Sigmoid colon (tissue), 7 donors: Measurements from ENCODE around the gene ICE2. TPM values are rescaled to one million over a fixed set of nuclear protein-coding genes. Genes with fewer than 3 reads are reported as not detected.

Experiments used
- DNase-seq: peaks from one replicate; pipeline ENCODE4 v3.0.0-alpha.2; 2019
- H3K27ac ChIP-seq, 4 donors: fragments of 200-600 bp; sonication (generic); one replicate each; pipeline ENCODE4 v1.5.1; 2016 to 2019; ENCODE audit warnings: mild to moderate bottlenecking in 1 of 4
- H3K27me3 ChIP-seq, 3 donors: fragments of 200-600 bp; sonication (generic); one replicate each; pipeline ENCODE4 v1.5.1; 2019; ENCODE audit warnings: mild to moderate bottlenecking in 1 of 3
- H3K36me3 ChIP-seq, 4 donors: fragments of 200-600 bp; sonication (generic); one replicate each; pipeline ENCODE4 v1.5.1; 2016 to 2019
- H3K4me1 ChIP-seq, 4 donors: fragments of 200-600 bp; sonication (generic); one replicate each; pipeline ENCODE4 v1.5.1; 2017 to 2019
- H3K4me3 ChIP-seq, 4 donors: fragments of 200-600 bp; sonication (generic); one replicate each; pipeline ENCODE4 v1.5.1; 2017 to 2019; ENCODE audit warnings: mild to moderate bottlenecking in 2 of 4, moderate library complexity in 1 of 4
- H3K9me3 ChIP-seq, 4 donors: fragments of 200-600 bp in 3 of 4; sonication (generic) in 3 of 4; one replicate each; pipeline versions ENCODE4 v1.5.1 to v1.6.1; 2013 to 2019
- CTCF ChIP-seq, 4 experiments: fragments of 450-650 bp in 3 of 4; fragments of 200-600 bp in 1 of 4; IDR thresholded peaks; one replicate each; pipeline ENCODE4 v1.5.1; 2016 to 2019; ENCODE audit warnings: antibody characterized with exemption in 4 of 4, mild to moderate bottlenecking in 3 of 4, moderate library complexity in 2 of 4
- EP300 ChIP-seq, 4 donors: sonication (generic); formaldehyde crosslinking; IDR thresholded peaks; one replicate each; pipeline ENCODE4 v1.6.1; 2017; ENCODE audit warnings: antibody characterized with exemption in 4 of 4
- POLR2A ChIP-seq, 2 donors: fragments of 450-650 bp; IDR thresholded peaks; one replicate each; pipeline ENCODE4 v1.6.1; 2016; ENCODE audit warnings: antibody characterized with exemption in 2 of 2, mild to moderate bottlenecking in 2 of 2, moderate library complexity in 2 of 2
- POLR2AphosphoS5 ChIP-seq, 4 donors: sonication (generic); formaldehyde crosslinking; IDR thresholded peaks; one replicate each; pipeline ENCODE4 v1.6.1; 2017; ENCODE audit warnings: antibody characterized with exemption in 4 of 4
- WGBS, 2 donors: extraction: QIAGEN DNeasy Blood & Tissue Kit; methylation state at CpG; one replicate each; pipeline ENCODE4 v1.1.7; 2013; 5-methylcytosine and 5-hydroxymethylcytosine counted together
- intact Hi-C: fragments of 100-400 bp; cut with DNase I; formaldehyde crosslinking; loops from one replicate; pipeline ENCODE4 v1.15.1; 2023
- polyA plus RNA-seq, 3 donors: library from polyadenylated mRNA; stranded (reverse); fragments of 200-250 nt; gene quantifications; one replicate each; pipeline ENCODE4 v1.2.3, GENCODE V29; 2013
- total RNA-seq, 4 donors: library from RNA; depleted of rRNA; stranded (reverse); fragments of >200 nt; gene quantifications; one replicate each; pipeline ENCODE4 v1.1.0, GENCODE V29; 2016
- donor health status: healthy with polysubstance abuse.
- donor health status: Bipolar disorder and iron deficiency.
- donor health status: healthy.

ICE2 gene
- total and polyA plus RNA-seq, 7 donors, result 4.6 to 40.3 (median 30.0) TPM

GRCh38 chr15:60419753-60420152 lies 59.2 kb downstream of the ICE2 start:
- no peaks in the 10 kb centered on the region for H3K27me3 ChIP-seq
- no peak overlapping the region for H3K27ac ChIP-seq
- no peak overlapping the region for H3K4me3 ChIP-seq
- intact Hi-C loops, result no loop called here
- peaks cover 0 to 13% (median 0%) of the 10 kb centered on the region in 4 donors for H3K36me3 ChIP-seq
- H3K9me3 ChIP-seq, result no peaks in the 10 kb centered on the region
- TF ChIP-seq POLR2A (IDR thresholded peaks at IDR 0.05), result no peak
- TF ChIP-seq POLR2AphosphoS5 (IDR thresholded peaks at IDR 0.05), result no peak
- no peak for TF ChIP-seq CTCF (IDR thresholded peaks at IDR 0.05)
- no peak for TF ChIP-seq EP300 (IDR thresholded peaks at IDR 0.05)
- H3K4me1 ChIP-seq, result peaks cover 0 to 13% (median 2%) of the 10 kb centered on the region in 4 donors
- DNase-seq, result no peak
- WGBS, 2 donors, result 82 to 85% methylated on average over 2 of the region's 2 CpGs

GRCh38 chr15:60418096-60418495 lies 60.8 kb downstream of the ICE2 start:
- no peaks in the 10 kb centered on the region for H3K27me3 ChIP-seq
- no peaks in the 10 kb centered on the region for H3K9me3 ChIP-seq
- TF ChIP-seq POLR2A (IDR thresholded peaks at IDR 0.05) (no peak), EP300 (IDR thresholded peaks at IDR 0.05) (no peak), CTCF (IDR thresholded peaks at IDR 0.05) (no peak), POLR2AphosphoS5 (IDR thresholded peaks at IDR 0.05) (no peak)
- H3K27ac ChIP-seq, result no peak overlapping the region
- DNase-seq, result no peak
- H3K36me3 ChIP-seq, result peaks cover 0 to 13% (median 0%) of the 10 kb centered on the region in 4 donors
- peaks cover 0 to 12% (median 5%) of the 10 kb centered on the region in 4 donors for H3K4me1 ChIP-seq
- intact Hi-C loops, result no loop called here
- no peak overlapping the region for H3K4me3 ChIP-seq
- 92 to 94% methylated on average over 3 of the region's 3 CpGs for WGBS, 2 donors

- Histone ChIP-seq H3K4me3 (no peak overlapping the region), H3K36me3 (peaks cover 0 to 3% (median 0%) of the 10 kb centered on the region in 4 donors), H3K9me3 (no peaks in the 10 kb centered on the region), H3K4me1 (peaks cover 0 to 14% (median 5%) of the 10 kb centered on the region in 4 donors), H3K27me3 (no peaks in the 10 kb centered on the region), H3K27ac (no peak overlapping the region)
- WGBS, 2 donors, result 97% methylated on average over 4 of the region's 4 CpGs
- no peak for DNase-seq
- intact Hi-C loops, result no loop called here
- TF ChIP-seq POLR2A (IDR thresholded peaks at IDR 0.05) (no peak), EP300 (IDR thresholded peaks at IDR 0.05) (no peak), CTCF (IDR thresholded peaks at IDR 0.05) (no peak), POLR2AphosphoS5 (IDR thresholded peaks at IDR 0.05) (no peak)
Observed at GRCh38 chr15:60417112-60417511, 61.8 kb downstream of the ICE2 start.

GRCh38 chr15:60416484-60416883 lies 62.5 kb downstream of the ICE2 start:
- intact Hi-C loops, result no loop called here
- Histone ChIP-seq H3K27me3 (no peaks in the 10 kb centered on the region), H3K9me3 (no peaks in the 10 kb centered on the region), H3K4me3 (no peak overlapping the region), H3K36me3 (no peaks in the 10 kb centered on the region), H3K27ac (no peak overlapping the region), H3K4me1 (peaks cover 0 to 14% (median 4%) of the 10 kb centered on the region in 4 donors)
- TF ChIP-seq POLR2AphosphoS5 (IDR thresholded peaks at IDR 0.05) (no peak), EP300 (IDR thresholded peaks at IDR 0.05) (no peak), POLR2A (IDR thresholded peaks at IDR 0.05) (no peak), CTCF (IDR thresholded peaks at IDR 0.05) (no peak)
- DNase-seq, result no peak
- 97 to 98% methylated on average over 3 of the region's 3 CpGs for WGBS, 2 donors
